Trophoblast cell (in vitro differentiated cells and primary cell): Measurements from ENCODE around the gene ELOVL6.

Experiments used
- DNase-seq, 2 donors: peaks; one replicate each; pipeline ENCODE4 v3.0.0-alpha.2; 2016
- H2AFZ ChIP-seq: 2 replicates; pipeline ENCODE4 v1.6.1; 2013; ENCODE audit warnings: low read length, moderate library complexity, mild to moderate bottlenecking; ENCODE audit not compliant: insufficient read depth, poor library complexity
- H2AK5ac ChIP-seq: 2 replicates; pipeline ENCODE4 v1.6.1; 2013; ENCODE audit warnings: mild to moderate bottlenecking, low read length
- H2BK120ac ChIP-seq: 2 replicates; pipeline ENCODE4 v1.6.1; 2013; ENCODE audit warnings: low read length, mild to moderate bottlenecking, moderate library complexity; ENCODE audit not compliant: insufficient read depth, poor library complexity
- H2BK12ac ChIP-seq: 2 replicates; pipeline ENCODE4 v1.6.1; 2013; ENCODE audit warnings: mild to moderate bottlenecking, low read length, moderate library complexity
- H2BK5ac ChIP-seq: 2 replicates; pipeline ENCODE4 v1.6.1; 2013; ENCODE audit warnings: low read length, low read depth, moderate library complexity, mild to moderate bottlenecking; ENCODE audit not compliant: poor library complexity
- H3K14ac ChIP-seq: 2 replicates; pipeline ENCODE4 v1.6.1; 2013; ENCODE audit warnings: mild to moderate bottlenecking, low read length
- H3K18ac ChIP-seq: 2 replicates; pipeline ENCODE4 v1.6.1; 2013; ENCODE audit warnings: mild to moderate bottlenecking, low read length
- H3K23ac ChIP-seq: 2 replicates; pipeline ENCODE4 v1.6.1; 2013; ENCODE audit warnings: low read length
- H3K27ac ChIP-seq: 2 replicates; pipeline ENCODE4 v1.5.1; 2013; ENCODE audit warnings: low read depth, mild to moderate bottlenecking, inconsistent platforms, low read length, moderate library complexity
- H3K27me3 ChIP-seq: 2 replicates; pipeline ENCODE4 v1.6.1; 2013; ENCODE audit warnings: inconsistent platforms, mild to moderate bottlenecking, low read length, moderate library complexity; ENCODE audit not compliant: insufficient read depth
- H3K36me3 ChIP-seq, 2 experiments: 1 replicate in 1 of 2; 2 replicates in 1 of 2; pipeline ENCODE4 v1.6.1; 2013; ENCODE audit warnings: low read length in 2 of 2, mild to moderate bottlenecking in 2 of 2, moderate library complexity in 1 of 2; ENCODE audit not compliant: insufficient read depth in 2 of 2, control insufficient read depth in 1 of 2
- H3K4ac ChIP-seq: 2 replicates; pipeline ENCODE4 v1.6.1; 2013; ENCODE audit warnings: low read depth, mild to moderate bottlenecking, low read length, moderate library complexity
- H3K4me1 ChIP-seq, 2 experiments: 1 replicate in 1 of 2; 2 replicates in 1 of 2; pipeline ENCODE4 v1.6.1; 2013; ENCODE audit warnings: low read length in 2 of 2, mild to moderate bottlenecking in 2 of 2, moderate library complexity in 1 of 2; ENCODE audit not compliant: insufficient read depth in 2 of 2, control insufficient read depth in 1 of 2
- H3K4me2 ChIP-seq: 2 replicates; pipeline ENCODE4 v1.6.1; 2013; ENCODE audit warnings: inconsistent platforms, mild to moderate bottlenecking, low read length, moderate library complexity
- H3K4me3 ChIP-seq: 2 replicates; pipeline ENCODE4 v1.5.1; 2013; ENCODE audit warnings: mild to moderate bottlenecking, low read depth, low read length, inconsistent platforms
- H3K79me1 ChIP-seq: one replicate; pipeline ENCODE4 v1.6.1; 2013; ENCODE audit warnings: low read length
- H3K79me2 ChIP-seq: 2 replicates; pipeline ENCODE4 v1.6.1; 2013; ENCODE audit warnings: low read length, mild to moderate bottlenecking; ENCODE audit not compliant: control insufficient read depth, insufficient read depth, poor library complexity
- H3K9ac ChIP-seq: 2 replicates; pipeline ENCODE4 v1.6.1; 2013; ENCODE audit warnings: mild to moderate bottlenecking, low read length
- H3K9me3 ChIP-seq: 2 replicates; pipeline ENCODE4 v1.6.1; 2013; ENCODE audit warnings: low read depth, mild to moderate bottlenecking, control low read depth, inconsistent platforms, low read length; ENCODE audit not compliant: insufficient read depth
- H4K12ac ChIP-seq: 2 replicates; pipeline ENCODE4 v1.6.1; 2013; ENCODE audit warnings: low read depth, mild to moderate bottlenecking, low read length, moderate library complexity
- H4K8ac ChIP-seq: 2 replicates; pipeline ENCODE4 v1.6.1; 2013; ENCODE audit warnings: low read depth, mild to moderate bottlenecking, low read length, moderate library complexity
- H4K91ac ChIP-seq: one replicate; pipeline ENCODE4 v1.6.1; 2013; ENCODE audit warnings: low read depth, mild to moderate bottlenecking, low read length, moderate library complexity
- WGBS: extraction: QIAGEN DNeasy Blood & Tissue Kit; methylation state at CpG from one replicate; pipeline ENCODE4 v1.1.7; 2013; ENCODE audit warnings: missing lambda C conversion rate; ENCODE audit not compliant: insufficient read length, insufficient coverage; ENCODE audit errors: extremely low coverage; 5-methylcytosine and 5-hydroxymethylcytosine counted together

Gene ELOVL6

GRCh38 chr4:110131916-110132315 is 66.5 kb downstream of the ELOVL6 start:
- Histone ChIP-seq H4K12ac (no peak overlapping the region), H2AK5ac (no peak overlapping the region), H2BK12ac (no peak overlapping the region), H3K79me2 (no peaks in the 10 kb centered on the region), H3K23ac (no peak overlapping the region), H3K9ac (no peak overlapping the region), H4K91ac (peak overlapping the region; percentile 45), H4K8ac (no peak overlapping the region), H3K4ac (no peak overlapping the region), H3K4me3 (no peak overlapping the region), H3K18ac (no peak overlapping the region), H3K4me2 (no peak overlapping the region), H3K14ac (no peak overlapping the region), H3K36me3 (no peaks in the 10 kb centered on the region), H3K9me3 (no peaks in the 10 kb centered on the region), H2BK5ac (no peak overlapping the region), H2BK120ac (no peak overlapping the region), H3K27ac (no peak overlapping the region), H3K4me1 (peaks cover 0 to 5% of the 10 kb centered on the region in 2 experiments), H3K27me3 (no peaks in the 10 kb centered on the region), H3K79me1 (no peaks in the 10 kb centered on the region), H2AFZ (no peak overlapping the region)
- no peak for DNase-seq
- no CpG with 5 or more reads among the region's 3 CpGs for WGBS

GRCh38 chr4:110130576-110131358 is 67.6 kb downstream of the ELOVL6 start:
- Histone ChIP-seq H3K4me2 (no peak overlapping the region), H3K4me1 (peaks cover 0 to 5% of the 10 kb centered on the region in 2 experiments), H2BK120ac (no peak overlapping the region), H2BK5ac (no peak overlapping the region), H3K9me3 (no peaks in the 10 kb centered on the region), H3K4me3 (no peak overlapping the region), H3K23ac (no peak overlapping the region), H3K79me2 (no peaks in the 10 kb centered on the region), H2AFZ (no peak overlapping the region), H3K14ac (no peak overlapping the region), H4K8ac (no peak overlapping the region), H3K79me1 (no peaks in the 10 kb centered on the region), H3K27me3 (no peaks in the 10 kb centered on the region), H3K36me3 (no peaks in the 10 kb centered on the region), H3K18ac (no peak overlapping the region), H4K91ac (no peak overlapping the region), H3K4ac (no peak overlapping the region), H3K9ac (no peak overlapping the region), H2BK12ac (no peak overlapping the region), H4K12ac (no peak overlapping the region), H2AK5ac (no peak overlapping the region), H3K27ac (peak overlapping the region; percentile 29)
- WGBS: no CpG with 5 or more reads among the region's 4 CpGs
- peak; percentile 63 to 69 for DNase-seq

- Histone ChIP-seq H2BK5ac (no peak overlapping the region), H3K23ac (no peak overlapping the region), H3K9me3 (no peaks in the 10 kb centered on the region), H2BK12ac (no peak overlapping the region), H3K4me1 (peaks cover 0 to 5% of the 10 kb centered on the region in 2 experiments), H4K12ac (no peak overlapping the region), H3K27ac (peak overlapping the region; percentile 33), H3K79me2 (no peaks in the 10 kb centered on the region), H3K27me3 (no peaks in the 10 kb centered on the region), H3K36me3 (no peaks in the 10 kb centered on the region), H2AK5ac (no peak overlapping the region), H3K4me2 (no peak overlapping the region), H4K91ac (no peak overlapping the region), H3K4ac (no peak overlapping the region), H3K14ac (no peak overlapping the region), H3K18ac (no peak overlapping the region), H2AFZ (no peak overlapping the region), H3K4me3 (no peak overlapping the region), H3K9ac (no peak overlapping the region), H4K8ac (no peak overlapping the region), H3K79me1 (no peaks in the 10 kb centered on the region), H2BK120ac (no peak overlapping the region)
- DNase-seq: peak; percentile 91 to 95
- no CpG with 5 or more reads among the region's 3 CpGs for WGBS
Measured at GRCh38 chr4:110129544-110129943, 68.9 kb downstream of the ELOVL6 start.

GRCh38 chr4:110128472-110128919 is 69.9 kb downstream of the ELOVL6 start:
- no peak overlapping the region for H4K91ac ChIP-seq
- no peak overlapping the region for H2AK5ac ChIP-seq
- peaks cover 0 to 5% of the 10 kb centered on the region in 2 experiments for H3K4me1 ChIP-seq
- H3K18ac ChIP-seq: no peak overlapping the region
- H4K12ac ChIP-seq: no peak overlapping the region
- H3K14ac ChIP-seq: no peak overlapping the region
- no peak overlapping the region for H2AFZ ChIP-seq
- H3K36me3 ChIP-seq: no peaks in the 10 kb centered on the region
- H3K79me1 ChIP-seq: no peaks in the 10 kb centered on the region
- no peak overlapping the region for H3K27ac ChIP-seq
- H3K9me3 ChIP-seq: no peaks in the 10 kb centered on the region
- no CpG with 5 or more reads among the region's 6 CpGs for WGBS
- H2BK12ac ChIP-seq: no peak overlapping the region
- no peak overlapping the region for H4K8ac ChIP-seq
- H3K9ac ChIP-seq: no peak overlapping the region
- H3K27me3 ChIP-seq: no peaks in the 10 kb centered on the region
- no peak for DNase-seq
- H3K4ac ChIP-seq: no peak overlapping the region
- no peak overlapping the region for H3K4me3 ChIP-seq
- no peaks in the 10 kb centered on the region for H3K79me2 ChIP-seq
- no peak overlapping the region for H3K4me2 ChIP-seq
- no peak overlapping the region for H2BK5ac ChIP-seq
- no peak overlapping the region for H2BK120ac ChIP-seq
- H3K23ac ChIP-seq: no peak overlapping the region
